SK-N-MC (cell line): ENCODE data around the gene S100A11.

ENCODE experiments used
- EZH2 ChIP-seq: fragments of 200-600 bp; sonication (generic); IDR thresholded peaks from one replicate; pipeline ENCODE4 v1.6.1; 2017; ENCODE audit warnings: antibody characterized with exemption
- FOXP2 ChIP-seq: optimal IDR thresholded peaks from 2 replicates; pipeline ENCODE3; 2011; ENCODE audit warnings: mild to moderate bottlenecking, moderate library complexity; ENCODE audit not compliant: insufficient read depth; ENCODE audit errors: extremely low read length, control extremely low read depth
- POLR2AphosphoS5 ChIP-seq: IDR thresholded peaks from 2 replicates; pipeline ENCODE4 v1.6.1; 2012; ENCODE audit warnings: mild to moderate bottlenecking, low read depth, low read length, borderline replicate concordance

DNA sequence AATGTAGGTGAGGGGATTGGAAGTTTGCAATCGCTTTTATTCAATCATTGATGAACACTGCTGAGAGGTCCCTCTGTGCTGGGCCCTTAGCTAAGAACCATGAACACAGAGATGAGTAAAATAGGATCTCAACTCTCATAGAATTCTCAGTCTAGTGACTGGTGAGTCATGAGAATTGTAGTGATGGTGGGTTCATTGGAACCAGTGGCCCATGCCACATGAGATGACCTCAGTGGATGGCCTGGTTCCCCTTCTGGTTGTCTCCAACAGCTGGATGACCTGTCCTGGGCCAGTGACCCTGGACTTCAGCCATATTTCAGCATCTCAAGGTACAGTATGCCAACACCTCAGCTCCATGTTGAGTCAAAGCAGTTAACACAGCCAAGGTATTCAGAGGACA, 21.9 kb downstream of the S100A11 start:
- TF ChIP-seq EZH2, result no peak
- no peak for TF ChIP-seq POLR2AphosphoS5
- TF ChIP-seq FOXP2, result no peak
